OCI-LY3 (cell line): ENCODE measurements around the gene BMERB1.
"Not testable (repeated sequence)": the region's sequence is repeated elsewhere in the genome, so short reads cannot be mapped to it uniquely, and the experiment has no call there.

Experiments used
- H2AFZ ChIP-seq: fragments of 200-600, 300-600 bp; shearing (Covaris generic); 2 replicates; pipeline ENCODE4 v1.6.0; 2014; ENCODE audit warnings: antibody characterized with exemption, low read depth, low read length
- H3K27ac ChIP-seq: fragments of 200-600, 300-600 bp; sonication (generic); 2 replicates; pipeline ENCODE4 v1.5.1; 2014; ENCODE audit warnings: mild to moderate bottlenecking, low read length, moderate library complexity, mixed read lengths
- H3K27me3 ChIP-seq: fragments of 200-600, 300-600 bp; sonication (generic); 2 replicates; pipeline ENCODE4 v1.6.1; 2014; ENCODE audit warnings: low read depth, low read length, mixed read lengths
- H3K36me3 ChIP-seq: fragments of 200-600, 300-600 bp; sonication (generic); replicated peaks from 2 replicates; pipeline ENCODE3; 2014; ENCODE audit warnings: low read depth, low read length, mixed read lengths
- H3K4me1 ChIP-seq: fragments of 300-600, 200-600 bp; sonication (generic); 2 replicates; pipeline ENCODE4 v1.6.1; 2014; ENCODE audit warnings: low read length, mixed read lengths
- H3K4me2 ChIP-seq: fragments of 200-600, 300-600 bp; sonication (generic); 2 replicates; pipeline ENCODE4 v1.6.1; 2014; ENCODE audit warnings: low read length, mixed read lengths
- H3K4me3 ChIP-seq: fragments of 300-600, 200-600 bp; sonication (generic); 2 replicates; pipeline ENCODE4 v1.5.1; 2014; ENCODE audit warnings: antibody characterized with exemption, mild to moderate bottlenecking, low read length, moderate library complexity
- H3K79me2 ChIP-seq: fragments of 300-600, 200-600 bp; shearing (Covaris generic); 2 replicates; pipeline ENCODE4 v1.6.1; 2014; ENCODE audit warnings: mild to moderate bottlenecking, low read length, mixed read lengths
- H3K9ac ChIP-seq: fragments of 300-600, 200-600 bp; shearing (Covaris generic); 2 replicates; pipeline ENCODE4 v1.6.0; 2014; ENCODE audit warnings: mild to moderate bottlenecking, low read length, moderate library complexity
- H3K9me3 ChIP-seq: fragments of 200-600, 300-600 bp; shearing (Covaris generic); 2 replicates; pipeline ENCODE4 v1.6.1; 2014; ENCODE audit warnings: low read length, mixed read lengths; ENCODE audit not compliant: insufficient read depth
- H4K20me1 ChIP-seq: fragments of 200-600, 300-600 bp; sonication (generic); 2 replicates; pipeline ENCODE4 v1.6.1; 2016; ENCODE audit warnings: low read length, mixed read lengths; ENCODE audit not compliant: insufficient read depth
- CTCF ChIP-seq: fragments of 200-600, 300-600 bp; sonication (generic); IDR thresholded peaks from 2 replicates; pipeline ENCODE4 v1.5.1; 2014; ENCODE audit warnings: antibody characterized with exemption, low read length, low read depth
- EZH2phosphoT487 ChIP-seq: fragments of 200-600 bp; shearing (Covaris generic); IDR thresholded peaks from 2 replicates; pipeline ENCODE4 v1.6.1; 2018; ENCODE audit warnings: antibody characterized with exemption, mixed run types, low read depth

The BMERB1 gene

GRCh38 chr16:15450624-15451023 is 16.2 kb downstream of the BMERB1 start:
- Histone ChIP-seq H3K9me3 (no peaks in the 10 kb centered on the region), H3K9ac (no peak overlapping the region), H3K27ac (no peak overlapping the region), H3K27me3 (no peaks in the 10 kb centered on the region; the same call in 1 of the 2 replicates), H4K20me1 (no peaks in the 10 kb centered on the region), H2AFZ (no peak overlapping the region), H3K79me2 (no peaks in the 10 kb centered on the region), H3K4me1 (no peaks in the 10 kb centered on the region), H3K4me2 (no peak overlapping the region), H3K36me3 (no peaks in the 10 kb centered on the region), H3K4me3 (no peak overlapping the region)
- TF ChIP-seq CTCF (no peak), EZH2phosphoT487 (no peak)

- Histone ChIP-seq H3K4me1 (no peaks in the 10 kb centered on the region), H3K79me2 (no peaks in the 10 kb centered on the region)
- TF ChIP-seq EZH2phosphoT487 (no peak), CTCF (no peak)
Observed at GRCh38 chr16:15451098-15451731, 16.8 kb downstream of the BMERB1 start.

DNA sequence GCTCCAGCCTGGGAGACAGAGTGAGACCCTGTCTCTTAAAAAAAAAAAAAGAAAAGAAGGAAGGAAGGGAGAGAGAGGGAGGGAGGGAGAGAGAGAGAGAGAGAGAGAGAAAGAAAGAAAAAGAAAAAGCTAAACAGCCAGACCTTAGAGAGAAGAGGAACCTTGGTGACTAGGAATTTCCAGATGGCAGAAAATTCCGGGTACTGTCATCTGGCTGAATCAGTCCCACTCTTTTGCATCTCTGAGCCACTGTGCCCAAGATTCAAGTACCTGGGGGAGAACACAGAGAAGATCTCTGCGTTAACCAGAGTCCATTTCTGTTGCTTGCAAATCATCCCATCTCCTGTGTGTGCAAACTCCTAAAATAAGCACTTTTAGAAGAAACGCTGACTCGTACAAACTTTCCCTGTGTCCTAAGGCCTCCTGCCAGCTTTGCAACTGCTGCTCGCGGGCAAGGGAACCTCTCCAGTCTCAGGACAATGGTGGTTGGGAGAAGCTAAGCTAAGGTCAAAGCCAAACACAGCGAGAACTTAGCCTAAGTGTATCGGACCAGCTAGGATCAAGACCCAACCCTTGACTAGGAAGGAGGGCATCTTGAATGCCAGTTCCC is 18.0 kb downstream of the BMERB1 start:
- Histone ChIP-seq H3K27ac (no peak overlapping the region), H4K20me1 (no peaks in the 10 kb centered on the region), H3K27me3 (peaks cover 2% of the 10 kb centered on the region; the same call in 1 of the 2 replicates), H3K4me1 (no peaks in the 10 kb centered on the region), H3K4me2 (no peak overlapping the region), H3K4me3 (no peak overlapping the region), H2AFZ (no peak overlapping the region), H3K9me3 (no peaks in the 10 kb centered on the region), H3K79me2 (no peaks in the 10 kb centered on the region), H3K9ac (no peak overlapping the region), H3K36me3 (no peaks in the 10 kb centered on the region)
- TF ChIP-seq CTCF: no peak
- no peak for TF ChIP-seq EZH2phosphoT487

More at GRCh38 chr16:15451098-15451731, 16.8 kb downstream of the BMERB1 start:
- Histone ChIP-seq H3K27me3 (no peaks in the 10 kb centered on the region; the same call in 1 of the 2 replicates), H3K9me3 (no peaks in the 10 kb centered on the region), H3K36me3 (no peaks in the 10 kb centered on the region), H3K4me2 (no peak overlapping the region), H2AFZ (no peak overlapping the region), H4K20me1 (no peaks in the 10 kb centered on the region), H3K27ac (no peak overlapping the region), H3K4me3 (no peak overlapping the region), H3K9ac (no peak overlapping the region)

GRCh38 chr16:15453296-15453695 is 18.9 kb downstream of the BMERB1 start:
- not testable (repeated sequence) for H3K4me1 ChIP-seq, H2AFZ ChIP-seq, H3K4me2 ChIP-seq, H4K20me1 ChIP-seq, H3K36me3 ChIP-seq, H3K9me3 ChIP-seq, H3K9ac ChIP-seq, H3K27ac ChIP-seq, H3K79me2 ChIP-seq, H3K27me3 ChIP-seq, H3K4me3 ChIP-seq

DNA sequence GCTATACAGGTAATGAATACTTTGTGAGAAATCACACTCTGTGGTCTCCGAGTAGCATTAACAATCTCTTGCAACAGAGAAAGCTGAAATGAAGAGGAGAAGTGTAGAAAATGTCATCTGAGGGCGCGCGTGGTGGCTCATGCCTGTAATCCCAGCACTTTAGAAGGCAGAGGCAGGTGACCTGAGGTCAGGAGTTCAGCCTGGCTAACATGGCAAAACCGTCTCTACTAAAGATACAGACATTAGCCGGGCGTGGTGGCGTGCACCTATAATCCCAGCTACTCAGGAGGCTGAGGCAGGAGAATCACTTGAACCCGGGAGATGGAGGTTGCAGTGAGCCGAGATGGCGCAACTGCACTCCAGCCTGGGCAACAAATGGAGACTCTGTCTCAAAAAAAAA is 20.5 kb downstream of the BMERB1 start:
- H2AFZ ChIP-seq, H3K36me3 ChIP-seq, H4K20me1 ChIP-seq, H3K9me3 ChIP-seq, H3K4me1 ChIP-seq, H3K9ac ChIP-seq, H3K4me3 ChIP-seq, H3K4me2 ChIP-seq, H3K79me2 ChIP-seq, H3K27ac ChIP-seq: not testable (repeated sequence)
- H3K27me3 ChIP-seq: peaks cover 16% of the 10 kb centered on the region; the same call in 1 of the 2 replicates
